GDM1 (cell line): Measurements from ENCODE around the gene PIGZ.

Source experiments
- DNase-seq: peaks from one replicate; lab custom pipeline; 2025; lab: John Stamatoyannopoulos, UW

PIGZ gene

GRCh38 chr3:196968233-196969133 is at the start of gene PIGZ:
Gene PIGZ, minus strand, starts transcription at chr3:196968833. Its CDS starts 16,802 bp downstream, at chr3:196952031.
- DNase-seq, result peak; percentile 54

GRCh38 chr3:197017003-197017402 is 48.4 kb upstream of the PIGZ start:
- DNase-seq, result no peak

- no peak for DNase-seq
Measured at GRCh38 chr3:197015790-197016736, 47.4 kb upstream of the PIGZ start.

- DNase-seq, result no peak
Measured at GRCh38 chr3:197014942-197015575, 46.4 kb upstream of the PIGZ start.

GRCh38 chr3:197014024-197014423 is 45.4 kb upstream of the PIGZ start:
- DNase-seq, result no peak

- no peak for DNase-seq
Measured at GRCh38 chr3:197012540-197012883, 43.9 kb upstream of the PIGZ start.

GRCh38 chr3:197011780-197012539 is 43.3 kb upstream of the PIGZ start:
- no peak for DNase-seq

GRCh38 chr3:197010556-197011351 is 42.1 kb upstream of the PIGZ start:
- no peak for DNase-seq

GRCh38 chr3:197009532-197010019 is 40.9 kb upstream of the PIGZ start:
- DNase-seq, result no peak

- no peak for DNase-seq
Measured at GRCh38 chr3:197008436-197009209, 40.0 kb upstream of the PIGZ start.

GRCh38 chr3:197007953-197008352 is 39.3 kb upstream of the PIGZ start:
- DNase-seq, result no peak

- no peak for DNase-seq
Measured at GRCh38 chr3:197007296-197007940, 38.8 kb upstream of the PIGZ start.

GRCh38 chr3:197006860-197007259 is 38.2 kb upstream of the PIGZ start:
- DNase-seq, result no peak

GRCh38 chr3:197006446-197006845 is 37.8 kb upstream of the PIGZ start:
- DNase-seq, result no peak

- DNase-seq, result no peak
Measured at GRCh38 chr3:197003461-197004385, 35.1 kb upstream of the PIGZ start.

GRCh38 chr3:197002701-197003454 is 34.2 kb upstream of the PIGZ start:
- DNase-seq, result peak; percentile 67

GRCh38 chr3:197001972-197002700 is 33.5 kb upstream of the PIGZ start:
- DNase-seq, result no peak
